CD4-positive, alpha-beta T cell (primary cell): ENCODE data around the gene SMARCA2. TPM values are rescaled to one million over a fixed set of nuclear protein-coding genes. Genes with fewer than 3 reads are reported as not detected.

Experiments used
- ATAC-seq: fragments of 200-7000 bp; cut with Tn5 transposase; one replicate; pipeline ENCODE4 v1.10.0; 2022; ENCODE audit warnings: mild to moderate bottlenecking; ENCODE audit not compliant: poor library complexity
- CTCF ChIA-PET: fragments of 350-600 bp; sonication (Branson Sonifier 250); formaldehyde crosslinking; loops from one replicate; lab custom pipeline; 2021; ENCODE audit warnings: antibody characterized with exemption, inconsistent platforms; lab: Charles Lee
- POLR2A ChIA-PET: fragments of 350-600 bp; sonication (Branson Sonifier 250); formaldehyde crosslinking; loops from one replicate; lab custom pipeline; 2021; ENCODE audit warnings: antibody characterized with exemption, inconsistent platforms; lab: Charles Lee
- DNase-seq, 14 experiments: peaks; one replicate each; pipeline ENCODE4 v3.0.0-alpha.2; 2013 to 2020; ENCODE audit warnings: mixed read lengths in 2 of 14
- H3K27ac ChIP-seq, 2 donors: one replicate each; pipeline versions ENCODE4 v1.5.1 to v1.7.0; 2013; ENCODE audit warnings: low read length in 2 of 2, low read depth in 1 of 2, mild to moderate bottlenecking in 1 of 2
- H3K27me3 ChIP-seq, 2 experiments: 1 replicate in 1 of 2; 2 replicates in 1 of 2; pipeline versions ENCODE4 v1.6.1 to v1.7.0; 2013; ENCODE audit warnings: low read length in 2 of 2, control low read depth in 1 of 2, mild to moderate bottlenecking in 1 of 2, moderate library complexity in 1 of 2; ENCODE audit not compliant: insufficient read depth in 2 of 2, control insufficient read depth in 1 of 2
- H3K36me3 ChIP-seq: one replicate; pipeline ENCODE4 v1.6.1; 2013; ENCODE audit warnings: low read length, control low read depth; ENCODE audit not compliant: insufficient read depth
- H3K4me1 ChIP-seq: one replicate; pipeline ENCODE4 v1.6.1; 2013; ENCODE audit warnings: low read length, control low read depth; ENCODE audit not compliant: insufficient read depth
- H3K4me3 ChIP-seq: one replicate; pipeline ENCODE4 v1.5.1; 2013; ENCODE audit warnings: mild to moderate bottlenecking, low read length, moderate library complexity
- H3K9me3 ChIP-seq, 2 experiments: 1 replicate in 1 of 2; 2 replicates in 1 of 2; pipeline versions ENCODE4 v1.6.1 to v1.7.0; 2013; ENCODE audit warnings: low read length in 2 of 2, mild to moderate bottlenecking in 2 of 2, control low read depth in 1 of 2, moderate library complexity in 1 of 2; ENCODE audit not compliant: control insufficient read depth in 1 of 2, insufficient read depth in 1 of 2
- H3K27ac Mint-ChIP-seq: one replicate; pipeline ENCODE4 v1.8.0; 2020; ENCODE audit warnings: mixed read lengths
- H3K27me3 Mint-ChIP-seq: one replicate; pipeline ENCODE4 v1.8.0; 2021; ENCODE audit warnings: mixed read lengths
- H3K36me3 Mint-ChIP-seq: one replicate; pipeline ENCODE4 v1.8.0; 2021; ENCODE audit warnings: low read depth, mixed read lengths
- H3K4me1 Mint-ChIP-seq: one replicate; pipeline ENCODE4 v1.8.0; 2021; ENCODE audit warnings: low read depth, mixed read lengths
- H3K4me3 Mint-ChIP-seq: one replicate; pipeline ENCODE4 v1.8.0; 2020; ENCODE audit warnings: mild to moderate bottlenecking, mixed read lengths
- H3K9me3 Mint-ChIP-seq: one replicate; pipeline ENCODE4 v1.8.0; 2020; ENCODE audit warnings: mixed read lengths
- CTCF ChIP-seq: fragments of 200-600 bp; IDR thresholded peaks from one replicate; pipeline ENCODE4 v1.8.0; 2022; ENCODE audit warnings: antibody characterized with exemption, mild to moderate bottlenecking
- intact Hi-C, 2 experiments: fragments of 100-400 bp; cut with DNase I in 1 of 2; cut with micrococcal nuclease in 1 of 2; formaldehyde crosslinking; loops; one replicate each; pipeline versions ENCODE4 v1.15.1 to v1.9.0; 2023 to 2025; cut with DNase I, micrococcal nuclease
- total RNA-seq, 174 experiments: library from RNA in 2 of 174; stranded (reverse) in 2 of 174; gene quantifications; one replicate each; pipeline ENCODE4 v1.2.3 and lab custom pipeline; 2021 to 2026

Gene SMARCA2
- total RNA-seq, 2 experiments from 2014 or later = 268 to 272 TPM

- DNase-seq = no peak
- H3K27me3 ChIP-seq = no peaks in the 10 kb centered on the region
- intact Hi-C loops = loop anchor here (5.0 to 10.0 kb wide), 3 partner anchors 48 to 703 kb away; no protein-coding TSS in a partner anchor
- no peak overlapping the region for H3K27ac Mint-ChIP-seq
- no peaks in the 10 kb centered on the region for H3K9me3 ChIP-seq
- no peak for TF ChIP-seq CTCF
- H3K4me3 Mint-ChIP-seq = no peak overlapping the region
- no peak overlapping the region for H3K27ac ChIP-seq
- no peaks in the 10 kb centered on the region for H3K27me3 Mint-ChIP-seq
- peaks cover 85% of the 10 kb centered on the region for H3K36me3 Mint-ChIP-seq
- ChIA-PET POLR2A (no interaction called here), CTCF (interaction anchor here (0.6 kb wide), 1 partner anchor 19 kb away, joined by 3 read pairs; no protein-coding TSS in a partner anchor)
- no peak overlapping the region for H3K4me3 ChIP-seq
- peaks cover 53% of the 10 kb centered on the region for H3K4me1 Mint-ChIP-seq
- no peaks in the 10 kb centered on the region for H3K4me1 ChIP-seq
- H3K9me3 Mint-ChIP-seq = no peaks in the 10 kb centered on the region
- H3K36me3 ChIP-seq = peaks cover 61% of the 10 kb centered on the region
- no peak for ATAC-seq
Observed at GRCh38 chr9:2134391-2134790, 119.2 kb downstream of the SMARCA2 start.

GRCh38 chr9:2138646-2139045, 123.5 kb downstream of the SMARCA2 start:
- peak overlapping the region; percentile 22 for H3K27ac Mint-ChIP-seq
- intact Hi-C loops = loop anchor here in 1 of 2 experiments (10.0 kb wide), 1 partner anchor 696 kb away; no protein-coding TSS in a partner anchor

GRCh38 chr9:2140600-2141223, 125.6 kb downstream of the SMARCA2 start:
- Histone ChIP-seq H3K4me3 (no peak overlapping the region), H3K9me3 (no peaks in the 10 kb centered on the region), H3K4me1 (peaks cover 11% of the 10 kb centered on the region), H3K27me3 (no peaks in the 10 kb centered on the region), H3K27ac (no peak overlapping the region), H3K36me3 (peaks cover 44% of the 10 kb centered on the region)
- ChIA-PET CTCF (no interaction called here), POLR2A (no interaction called here)
- peak overlapping the region; percentile 49 for H3K27ac Mint-ChIP-seq
- H3K9me3 Mint-ChIP-seq = no peaks in the 10 kb centered on the region
- peaks cover 93% of the 10 kb centered on the region for H3K36me3 Mint-ChIP-seq
- H3K4me1 Mint-ChIP-seq = peaks cover 74% of the 10 kb centered on the region
- no peaks in the 10 kb centered on the region for H3K27me3 Mint-ChIP-seq
- no peak for TF ChIP-seq CTCF
- no peak for DNase-seq
- intact Hi-C loops = no loop called here
- H3K4me3 Mint-ChIP-seq = no peak overlapping the region
- ATAC-seq = no peak

More at GRCh38 chr9:2138646-2139045, 123.5 kb downstream of the SMARCA2 start:
- Histone ChIP-seq H3K9me3 (no peaks in the 10 kb centered on the region), H3K27me3 (no peaks in the 10 kb centered on the region), H3K4me1 (peaks cover 6% of the 10 kb centered on the region), H3K27ac (no peak overlapping the region), H3K36me3 (peaks cover 57% of the 10 kb centered on the region), H3K4me3 (no peak overlapping the region)
- no peak for DNase-seq
- TF ChIP-seq CTCF = no peak
- ChIA-PET POLR2A (interaction anchor here (0.8 kb wide), 1 partner anchor 11 kb away, joined by 3 read pairs; no protein-coding TSS in a partner anchor), CTCF (interaction anchor here (1.0 kb wide), 1 partner anchor 13 kb away, joined by 3 read pairs; no protein-coding TSS in a partner anchor)
- no peak overlapping the region for H3K4me3 Mint-ChIP-seq
- H3K9me3 Mint-ChIP-seq = no peaks in the 10 kb centered on the region
- peaks cover 62% of the 10 kb centered on the region for H3K4me1 Mint-ChIP-seq
- peaks cover 93% of the 10 kb centered on the region for H3K36me3 Mint-ChIP-seq
- no peaks in the 10 kb centered on the region for H3K27me3 Mint-ChIP-seq
- no peak for ATAC-seq
